Dedifferentiated amniotic fluid mesenchymal stem cell (primary cell): ENCODE data around the gene SYNE2.
A peak's percentile ranks its signal among the peaks of the same experiment; 100 is the strongest.

Experiments
- DNase-seq: peaks from one replicate; pipeline ENCODE4 v3.0.0-alpha.2; 2016; ENCODE audit errors: extremely low spot score

SYNE2 gene

GRCh38 chr14:64246688-64247087 lies 393.9 kb downstream of the SYNE2 start:
- no peak for DNase-seq

- no peak for DNase-seq
Observed at GRCh38 chr14:64247195-64247594, 394.4 kb downstream of the SYNE2 start.

GRCh38 chr14:64248689-64249088 lies 395.9 kb downstream of the SYNE2 start:
- DNase-seq, result no peak

GRCh38 chr14:64249363-64249762 lies 396.6 kb downstream of the SYNE2 start:
- DNase-seq, result no peak

GRCh38 chr14:64253672-64254071 lies 400.9 kb downstream of the SYNE2 start:
- DNase-seq, result no peak

GRCh38 chr14:64255756-64256155 lies 403.0 kb downstream of the SYNE2 start:
- no peak for DNase-seq

- no peak for DNase-seq
Observed at GRCh38 chr14:64260418-64260817, 407.6 kb downstream of the SYNE2 start.

GRCh38 chr14:64265222-64265621 lies 412.4 kb downstream of the SYNE2 start:
- DNase-seq, result no peak

- DNase-seq, result peak; percentile 57
Observed at GRCh38 chr14:64266239-64266638, 413.4 kb downstream of the SYNE2 start.

- no peak for DNase-seq
Observed at GRCh38 chr14:64272019-64272418, 419.2 kb downstream of the SYNE2 start.
